Stimulated activated CD4-positive, alpha-beta T cell treated with anti-CD3 and anti-CD28 coated beads, Interleukin-12 subunit alpha, Interleukin-12 subunit beta, amount 100 ng/mL, for 24 hours (primary cell): ENCODE data around the gene LONP2.
"Not testable (repeated sequence)": the region's sequence is repeated elsewhere in the genome, so short reads cannot be mapped to it uniquely, and the experiment has no call there.

Source experiments
- DNase-seq, 2 experiments: peaks; one replicate each; pipeline ENCODE4 v3.0.0-alpha.2; 2020; ENCODE audit warnings: low read depth in 2 of 2

The LONP2 gene

DNA sequence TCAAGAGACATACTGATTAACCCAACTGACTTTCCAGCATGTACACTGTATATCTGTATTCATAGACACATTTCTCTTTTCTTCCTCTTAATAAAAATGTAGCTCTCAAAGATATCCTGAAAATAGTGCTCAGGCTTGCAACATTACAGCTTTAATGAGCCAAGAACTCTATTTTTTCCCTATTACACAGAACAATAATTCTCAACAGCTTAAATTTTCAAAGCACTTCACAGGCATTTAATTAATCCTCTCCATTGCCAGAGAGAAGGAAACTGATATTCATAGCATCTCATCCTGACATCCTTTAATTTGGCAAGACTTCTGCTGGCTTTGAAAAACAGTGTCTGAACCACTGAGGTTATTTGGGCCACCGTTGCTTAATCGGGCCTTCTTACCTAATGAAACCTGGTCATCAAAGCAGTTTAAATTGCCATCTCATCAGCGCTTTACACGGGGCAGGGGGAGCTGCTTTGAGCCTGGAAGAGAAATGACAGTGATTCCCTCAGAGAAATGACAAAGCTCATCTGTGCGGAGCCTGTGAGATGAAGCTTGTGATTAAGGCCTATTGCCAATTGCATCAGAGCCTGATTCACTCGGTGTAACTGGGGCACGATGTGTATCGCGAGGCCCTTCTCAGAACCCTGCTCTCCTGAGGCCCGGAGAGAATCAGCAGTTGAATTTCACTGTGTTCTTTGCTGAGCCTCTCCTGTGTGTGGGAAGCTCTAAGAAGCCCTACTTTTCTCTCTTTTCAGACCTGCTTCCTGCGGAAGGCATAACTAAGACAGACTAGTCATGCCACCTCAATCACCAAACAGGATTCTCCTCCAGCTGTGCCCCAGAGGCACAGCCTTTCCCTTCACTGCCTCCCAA lies 149.6 kb downstream of the LONP2 start:
- no peak for DNase-seq

GRCh38 chr16:48394355-48394703 lies 150.2 kb downstream of the LONP2 start:
- DNase-seq = no peak

DNA sequence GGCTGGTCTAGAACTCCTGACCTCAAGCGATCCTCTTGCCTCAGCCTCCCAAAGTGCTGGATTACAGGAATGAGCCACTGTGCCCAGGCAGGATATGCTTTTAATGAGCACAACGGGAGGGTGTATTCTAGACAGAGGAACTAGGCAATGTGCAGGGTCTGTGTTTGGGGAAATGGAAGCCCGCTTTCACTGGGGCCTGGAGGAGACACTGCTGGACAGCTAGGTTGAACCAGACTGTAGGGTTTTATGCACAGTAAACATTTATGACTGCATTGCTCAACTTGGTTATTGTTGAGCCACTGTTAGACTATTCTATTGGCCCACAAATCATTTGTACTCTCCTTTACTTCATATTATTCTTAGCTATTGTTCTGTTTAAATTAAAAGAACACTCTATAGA lies 151.3 kb downstream of the LONP2 start:
- DNase-seq = no peak

DNA sequence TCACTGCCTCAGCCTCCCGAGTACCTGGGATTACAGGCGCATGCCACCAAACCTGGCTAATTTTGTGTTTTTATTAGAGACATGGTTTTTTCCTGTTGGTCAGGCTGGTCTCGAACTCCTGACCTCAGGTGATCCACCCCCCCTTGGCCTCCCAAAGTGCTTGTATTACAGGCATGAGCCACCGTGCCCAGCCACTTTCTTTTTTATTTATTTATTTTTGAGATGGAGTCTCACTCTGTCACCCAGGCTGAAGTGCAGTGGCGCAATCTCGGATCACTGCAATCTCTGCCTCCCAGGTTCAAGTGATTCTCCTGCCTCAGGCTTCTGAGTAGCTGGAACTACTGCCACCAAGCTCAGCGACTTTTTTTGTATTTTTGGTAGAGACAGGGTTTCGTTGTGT lies 158.4 kb downstream of the LONP2 start:
- DNase-seq = not testable (repeated sequence)

- no peak for DNase-seq
Observed at GRCh38 chr16:48405153-48405552, 161.1 kb downstream of the LONP2 start.

- DNase-seq = no peak
Observed at GRCh38 chr16:48405907-48406306, 161.8 kb downstream of the LONP2 start.
